ENCODE data around the gene EVA1A. TPM values are rescaled to one million over a fixed set of nuclear protein-coding genes. Genes with fewer than 3 reads are reported as not detected.

The EVA1A gene
- total and polyA plus RNA-seq, 12 donors: 0.17 to 3.4 (median 0.99) TPM

DNA sequence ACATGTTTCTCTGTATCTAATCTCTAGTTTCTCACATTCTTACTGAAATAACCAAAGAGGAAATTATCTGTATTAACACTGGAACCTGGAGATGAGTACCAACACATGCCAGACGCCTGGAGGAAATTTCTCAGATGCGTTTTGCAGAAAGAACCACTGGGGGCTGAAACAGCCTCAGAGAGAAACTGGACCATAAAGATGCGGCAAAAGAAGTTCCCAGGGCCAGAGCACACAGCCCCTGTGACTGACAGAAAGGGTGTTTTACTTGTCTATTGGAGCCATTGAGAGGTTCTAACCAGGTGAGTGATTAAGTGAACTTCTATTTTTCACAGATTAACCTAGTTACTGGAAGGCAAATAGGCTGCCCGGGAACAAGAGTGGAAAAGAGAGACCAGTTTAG is 103.9 kb downstream of the EVA1A start:
- intact Hi-C loops (cut with DNase I): no loop called here
- Histone ChIP-seq H3K4me3 (no peak overlapping the region), H3K27me3 (peaks cover 0 to 18% (median 0%) of the 10 kb centered on the region in 7 donors), H3K4me1 (no peaks in the 10 kb centered on the region), H3K9me3 (peaks cover 0 to 2% (median 0%) of the 10 kb centered on the region in 11 donors), H3K27ac (no peak overlapping the region), H3K36me3 (no peaks in the 10 kb centered on the region)
- ATAC-seq (no peak), DNase-seq (no peak)
- WGBS, 2 donors: 62 to 63% methylated on average over 4 of the region's 4 CpGs
- TF ChIP-seq, protein P1, sequence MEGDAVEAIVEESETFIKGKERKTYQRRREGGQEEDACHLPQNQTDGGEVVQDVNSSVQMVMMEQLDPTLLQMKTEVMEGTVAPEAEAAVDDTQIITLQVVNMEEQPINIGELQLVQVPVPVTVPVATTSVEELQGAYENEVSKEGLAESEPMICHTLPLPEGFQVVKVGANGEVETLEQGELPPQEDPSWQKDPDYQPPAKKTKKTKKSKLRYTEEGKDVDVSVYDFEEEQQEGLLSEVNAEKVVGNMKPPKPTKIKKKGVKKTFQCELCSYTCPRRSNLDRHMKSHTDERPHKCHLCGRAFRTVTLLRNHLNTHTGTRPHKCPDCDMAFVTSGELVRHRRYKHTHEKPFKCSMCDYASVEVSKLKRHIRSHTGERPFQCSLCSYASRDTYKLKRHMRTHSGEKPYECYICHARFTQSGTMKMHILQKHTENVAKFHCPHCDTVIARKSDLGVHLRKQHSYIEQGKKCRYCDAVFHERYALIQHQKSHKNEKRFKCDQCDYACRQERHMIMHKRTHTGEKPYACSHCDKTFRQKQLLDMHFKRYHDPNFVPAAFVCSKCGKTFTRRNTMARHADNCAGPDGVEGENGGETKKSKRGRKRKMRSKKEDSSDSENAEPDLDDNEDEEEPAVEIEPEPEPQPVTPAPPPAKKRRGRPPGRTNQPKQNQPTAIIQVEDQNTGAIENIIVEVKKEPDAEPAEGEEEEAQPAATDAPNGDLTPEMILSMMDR (IDR thresholded peaks at IDR 0.05): no peak

GRCh38 chr2:75456111-75456510 is 104.6 kb downstream of the EVA1A start:
- Histone ChIP-seq H3K27ac (no peak overlapping the region), H3K36me3 (no peaks in the 10 kb centered on the region), H3K4me3 (no peak overlapping the region), H3K4me1 (no peaks in the 10 kb centered on the region), H3K27me3 (peaks cover 0 to 18% (median 0%) of the 10 kb centered on the region in 7 donors), H3K9me3 (peaks cover 0 to 2% (median 0%) of the 10 kb centered on the region in 11 donors)
- intact Hi-C loops (cut with DNase I): no loop called here
- ATAC-seq: no peak
- no peak for DNase-seq
- whole genome bisulfite sequencing, 2 donors: 93 to 96% methylated on average over 3 of the region's 3 CpGs
- TF ChIP-seq, protein P1 (IDR thresholded peaks at IDR 0.05): no peak

DNA sequence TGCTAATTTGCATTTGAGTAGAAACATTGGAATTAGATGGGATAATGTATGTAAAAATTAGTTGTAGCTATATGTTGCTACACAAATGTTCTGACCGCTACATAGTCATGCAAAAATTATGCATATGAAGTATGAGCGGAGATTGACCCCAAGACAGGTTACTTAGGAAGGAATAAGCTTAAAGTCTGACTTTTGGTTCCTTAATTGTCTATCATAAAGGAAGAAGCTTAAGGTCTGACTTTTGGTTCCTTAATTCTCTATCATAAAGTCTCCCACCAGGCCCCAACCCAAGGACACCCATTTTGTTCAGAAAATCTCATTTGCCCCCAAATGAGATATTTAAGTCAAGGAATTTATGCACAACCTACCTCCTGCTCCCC is 106.5 kb downstream of the EVA1A start:
- H3K27ac ChIP-seq: no peak overlapping the region
- peaks cover 0 to 17% (median 2%) of the 10 kb centered on the region in 11 donors for H3K9me3 ChIP-seq
- 70 to 78% methylated on average over 2 of the region's 2 CpGs for WGBS, 2 donors
- TF ChIP-seq, protein P1 (IDR thresholded peaks at IDR 0.05): no peak
- H3K27me3 ChIP-seq: peaks cover 0 to 10% (median 0%) of the 10 kb centered on the region in 7 donors
- intact Hi-C loops (cut with DNase I): no loop called here
- ATAC-seq (no peak), DNase-seq (no peak)
- H3K36me3 ChIP-seq: no peaks in the 10 kb centered on the region
- H3K4me3 ChIP-seq: no peak overlapping the region
- H3K4me1 ChIP-seq: no peaks in the 10 kb centered on the region

GRCh38 chr2:75453384-75454240 is 107.1 kb downstream of the EVA1A start:
- TF ChIP-seq, protein P1 (IDR thresholded peaks at IDR 0.05): no peak
- H3K9me3 ChIP-seq: peaks cover 0 to 19% (median 5%) of the 10 kb centered on the region in 11 donors
- no peaks in the 10 kb centered on the region for H3K4me1 ChIP-seq
- no peak for ATAC-seq
- no peaks in the 10 kb centered on the region for H3K36me3 ChIP-seq
- no peak overlapping the region for H3K27ac ChIP-seq
- no peak for DNase-seq
- 72 to 76% methylated on average over 5 of the region's 5 CpGs for WGBS, 2 donors
- H3K27me3 ChIP-seq: peaks cover 0 to 10% (median 0%) of the 10 kb centered on the region in 7 donors
- no peak overlapping the region for H3K4me3 ChIP-seq
- intact Hi-C loops (cut with DNase I): no loop called here

All from heart right ventricle (tissue), 16 donors.